SU-DHL-6 (cell line): ENCODE results near the gene ACOX3.
A peak's percentile ranks its signal among the peaks of the same experiment; 100 is the strongest.

Experiments
- H2AFZ ChIP-seq: fragments of 200-600 bp; sonication (generic); 2 replicates; pipeline ENCODE4 v1.6.1; 2014; ENCODE audit warnings: low read depth, mild to moderate bottlenecking, moderate library complexity, mixed read lengths, antibody characterized with exemption, low read length; ENCODE audit not compliant: severe bottlenecking
- H3F3A ChIP-seq: fragments of 200-600 bp; shearing (Covaris generic); 2 replicates; pipeline ENCODE4 v1.6.0; 2016; ENCODE audit warnings: antibody characterized with exemption, mild to moderate bottlenecking; ENCODE audit not compliant: insufficient read depth
- H3K27ac ChIP-seq: fragments of 200-600 bp; sonication (generic); 2 replicates; pipeline ENCODE4 v1.5.1; 2016; ENCODE audit warnings: low read depth, mild to moderate bottlenecking, low read length, moderate library complexity, mixed read lengths
- H3K27me3 ChIP-seq: fragments of 200-600 bp; sonication (generic), shearing (Covaris generic); 2 replicates; pipeline ENCODE4 v1.6.0; 2014; ENCODE audit warnings: mild to moderate bottlenecking, low read length
- H3K36me3 ChIP-seq: fragments of 200-600 bp; sonication (generic); 2 replicates; pipeline ENCODE4 v1.6.1; 2014; ENCODE audit warnings: mild to moderate bottlenecking, low read length, mixed read lengths
- H3K4me2 ChIP-seq: fragments of 300-600, 200-600 bp; shearing (Covaris generic), sonication (generic); 2 replicates; pipeline ENCODE4 v1.6.0; 2014; ENCODE audit warnings: low read length, low read depth, mild to moderate bottlenecking; ENCODE audit not compliant: poor library complexity, severe bottlenecking
- H3K4me3 ChIP-seq: fragments of 200-600 bp; sonication (generic); 2 replicates; pipeline ENCODE4 v1.5.1; 2014; ENCODE audit warnings: antibody characterized with exemption, low read length, mild to moderate bottlenecking, mixed read lengths; ENCODE audit not compliant: insufficient read depth, poor library complexity, severe bottlenecking
- H3K79me2 ChIP-seq: fragments of 200-600 bp; sonication (generic); 2 replicates; pipeline ENCODE4 v1.6.1; 2014; ENCODE audit warnings: mild to moderate bottlenecking, low read length, moderate library complexity; ENCODE audit not compliant: insufficient read depth
- H3K9ac ChIP-seq: fragments of 200-600 bp; sonication (generic); 2 replicates; pipeline ENCODE4 v1.7.0; 2014; ENCODE audit warnings: mild to moderate bottlenecking, low read length
- H3K9me2 ChIP-seq: fragments of 200-600 bp; sonication (generic); replicated peaks from 2 replicates; pipeline ENCODE4 v1.6.1; 2014; ENCODE audit warnings: low read length; ENCODE audit not compliant: insufficient read depth
- H3K9me3 ChIP-seq: fragments of 200-600 bp; sonication (generic); 2 replicates; pipeline ENCODE4 v1.6.1; 2014; ENCODE audit warnings: low read length, mixed read lengths; ENCODE audit not compliant: insufficient read depth
- H4K20me1 ChIP-seq: fragments of 200-600 bp; sonication (generic); 2 replicates; pipeline ENCODE4 v1.6.1; 2014; ENCODE audit warnings: low read depth, mild to moderate bottlenecking, antibody characterized with exemption, low read length, moderate library complexity, mixed read lengths
- CTCF ChIP-seq: fragments of 200-600 bp; sonication (generic); IDR thresholded peaks from one replicate; pipeline ENCODE4 v1.5.1; 2017; ENCODE audit warnings: antibody characterized with exemption, mild to moderate bottlenecking, low read length, moderate library complexity; ENCODE audit not compliant: insufficient read depth, poor library complexity, severe bottlenecking
- EZH2phosphoT487 ChIP-seq: fragments of 200-600 bp; sonication (generic), shearing (Covaris generic); conservative IDR thresholded peaks from 2 replicates; pipeline ENCODE4 v1.6.1; 2018; ENCODE audit warnings: mild to moderate bottlenecking, antibody characterized with exemption, low read length, moderate library complexity, mixed read lengths

The ACOX3 gene

GRCh38 chr4:8391972-8392371 is 48.6 kb downstream of the ACOX3 start:
- Histone ChIP-seq H3K4me2 (peak overlapping the region; percentile 32), H3K27ac (peak overlapping the region; percentile 74)

GRCh38 chr4:8391071-8391470 is 49.5 kb downstream of the ACOX3 start:
- Histone ChIP-seq H3K9ac (no peak overlapping the region), H3K4me3 (no peak overlapping the region), H3K4me2 (peak overlapping the region; percentile 32)

More at GRCh38 chr4:8391972-8392371, 48.6 kb downstream of the ACOX3 start:
- Histone ChIP-seq H4K20me1 (no peaks in the 10 kb centered on the region), H3K27me3 (no peaks in the 10 kb centered on the region), H3F3A (no peaks in the 10 kb centered on the region; the same call in 1 of the 2 replicates), H3K9ac (no peak overlapping the region), H2AFZ (no peak overlapping the region), H3K9me2 (no peaks in the 10 kb centered on the region), H3K9me3 (no peaks in the 10 kb centered on the region), H3K36me3 (no peaks in the 10 kb centered on the region), H3K4me3 (no peak overlapping the region), H3K79me2 (no peaks in the 10 kb centered on the region)
- TF ChIP-seq EZH2phosphoT487 (no peak), CTCF (no peak)

DNA sequence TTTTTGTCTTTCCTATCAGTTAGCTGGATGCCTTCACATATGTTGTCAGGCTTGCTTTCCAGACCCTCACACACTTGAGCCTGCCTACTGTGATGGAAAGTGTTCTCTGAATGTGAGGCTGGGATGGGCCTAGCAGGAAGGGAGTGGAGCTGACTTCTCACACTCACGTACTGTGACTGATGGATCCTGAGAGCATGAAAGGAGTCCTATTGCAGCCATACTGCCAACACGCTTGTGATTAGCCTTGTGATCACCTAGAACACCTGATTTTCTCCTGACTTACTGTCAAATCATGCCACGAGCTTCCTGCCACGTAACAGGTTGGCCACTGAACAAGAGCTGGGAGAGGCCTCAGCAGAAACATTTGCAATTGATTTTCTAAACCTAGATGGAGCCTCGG is 49.9 kb downstream of the ACOX3 start:
- Histone ChIP-seq H3K9me3 (no peaks in the 10 kb centered on the region), H3K4me3 (no peak overlapping the region), H3K9me2 (no peaks in the 10 kb centered on the region), H3K27ac (peak overlapping the region; percentile 74), H3K27me3 (no peaks in the 10 kb centered on the region), H3K4me2 (no peak overlapping the region), H3K79me2 (no peaks in the 10 kb centered on the region), H3K36me3 (no peaks in the 10 kb centered on the region), H2AFZ (no peak overlapping the region), H3F3A (no peaks in the 10 kb centered on the region; the same call in 1 of the 2 replicates), H4K20me1 (no peaks in the 10 kb centered on the region), H3K9ac (no peak overlapping the region)
- TF ChIP-seq CTCF, result no peak
- TF ChIP-seq EZH2phosphoT487, result no peak

More at GRCh38 chr4:8391071-8391470, 49.5 kb downstream of the ACOX3 start:
- Histone ChIP-seq H3K9me3 (no peaks in the 10 kb centered on the region), H3K27me3 (no peaks in the 10 kb centered on the region), H3K9me2 (no peaks in the 10 kb centered on the region), H3K27ac (peak overlapping the region; percentile 74), H3K36me3 (no peaks in the 10 kb centered on the region), H3K79me2 (no peaks in the 10 kb centered on the region), H3F3A (no peaks in the 10 kb centered on the region; the same call in 1 of the 2 replicates), H2AFZ (no peak overlapping the region), H4K20me1 (no peaks in the 10 kb centered on the region)
- TF ChIP-seq CTCF, result no peak
- no peak for TF ChIP-seq EZH2phosphoT487
